GM19240 (cell line): Measurements from ENCODE around the gene ZNF391.
A peak's percentile ranks its signal among the peaks of the same experiment; 100 is the strongest.
"Not testable (repeated sequence)": the region's sequence is repeated elsewhere in the genome, so short reads cannot be mapped to it uniquely, and the experiment has no call there.

Experiments used
- DNase-seq: peaks from one replicate; pipeline ENCODE4 v3.0.0; 2011; ENCODE audit warnings: low spot score; ENCODE audit not compliant: insufficient read length

The ZNF391 gene

DNA sequence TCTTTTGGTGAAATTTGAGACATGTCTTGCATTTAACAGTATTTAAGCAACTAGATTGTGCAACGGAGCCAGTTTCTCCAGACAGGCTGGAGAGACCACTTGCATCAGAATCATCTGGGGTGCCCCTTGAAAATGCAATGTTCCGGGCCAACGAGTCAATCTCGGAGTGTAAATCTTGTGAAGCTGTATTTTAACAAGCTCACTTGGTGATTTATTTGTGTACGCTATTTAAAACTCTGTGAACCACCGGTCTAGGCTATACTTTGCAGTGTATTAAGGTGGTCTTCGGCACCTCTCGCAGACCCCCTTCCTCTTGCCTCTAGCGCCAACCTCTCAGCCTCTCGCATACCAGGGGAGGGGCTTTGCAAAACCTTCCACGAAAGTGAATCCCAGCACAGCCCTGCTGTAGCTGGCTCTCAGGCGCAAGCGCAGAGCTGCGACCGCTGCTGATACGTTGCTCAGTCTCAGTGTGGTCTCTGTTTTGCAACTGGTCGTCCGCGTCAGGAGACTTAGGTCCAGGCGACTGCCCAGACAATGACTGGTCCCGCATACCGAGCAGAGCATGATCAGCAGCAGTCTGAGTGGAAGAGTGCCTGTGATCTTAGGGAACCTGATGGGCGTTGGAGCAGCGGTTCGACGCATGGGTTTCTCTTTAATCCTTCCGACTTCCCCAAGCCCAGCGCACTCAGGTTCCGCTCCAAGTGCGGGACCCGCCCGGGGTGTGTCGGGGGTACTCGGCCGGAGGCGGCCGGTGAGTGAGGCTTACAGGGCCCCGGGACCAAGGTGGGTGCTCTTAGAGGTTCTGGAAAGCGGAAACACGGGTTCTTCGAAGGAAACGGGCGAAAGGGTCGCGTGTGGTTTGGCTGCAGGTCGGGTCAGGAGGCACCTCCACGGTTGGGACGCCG, at the start of gene ZNF391:
ZNF391 (plus strand) TSS at position 467 of the 905 bp plus-strand sequence. CDS start 11,612 bp downstream, outside the sequence.
- peak; percentile 57 for DNase-seq

DNA sequence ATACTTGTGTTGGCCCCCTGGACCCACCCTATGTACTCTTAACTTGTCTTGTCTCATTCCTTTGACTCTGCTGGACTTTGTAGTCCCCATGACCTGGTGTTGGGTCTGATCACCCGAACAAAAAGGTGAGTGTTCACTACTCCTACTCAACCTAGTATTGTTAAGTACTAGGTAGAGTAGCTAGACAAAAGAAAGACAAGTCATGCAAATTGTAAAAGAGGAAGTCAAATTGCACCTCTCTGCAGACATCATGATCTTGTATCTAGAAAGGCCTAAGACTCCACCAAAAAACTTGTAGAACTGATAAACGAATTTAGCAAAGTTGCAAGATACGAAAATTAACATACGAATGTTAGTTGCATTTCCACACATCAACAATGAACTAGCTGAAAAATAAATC, 35.7 kb upstream of the ZNF391 start:
- no peak for DNase-seq

DNA sequence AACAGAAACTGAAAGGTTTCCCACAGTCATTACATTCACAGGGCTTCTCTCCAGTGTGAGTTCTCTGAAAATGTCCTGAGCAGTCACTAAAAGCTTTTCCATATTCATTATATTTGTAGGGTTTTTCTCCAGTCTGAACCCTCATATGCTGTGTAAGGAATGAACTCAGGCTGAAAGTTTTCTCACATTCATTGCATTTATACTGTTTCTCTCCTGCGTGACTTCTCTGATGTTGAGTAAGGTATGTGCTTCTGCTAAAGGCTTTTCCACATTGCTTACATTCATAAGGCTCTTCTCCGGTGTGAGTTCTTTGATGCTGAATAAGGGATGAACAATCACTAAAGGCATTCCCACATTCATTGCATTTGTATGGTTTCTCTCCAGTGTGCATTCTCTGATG, 29.8 kb upstream of the ZNF391 start:
- no peak for DNase-seq

DNA sequence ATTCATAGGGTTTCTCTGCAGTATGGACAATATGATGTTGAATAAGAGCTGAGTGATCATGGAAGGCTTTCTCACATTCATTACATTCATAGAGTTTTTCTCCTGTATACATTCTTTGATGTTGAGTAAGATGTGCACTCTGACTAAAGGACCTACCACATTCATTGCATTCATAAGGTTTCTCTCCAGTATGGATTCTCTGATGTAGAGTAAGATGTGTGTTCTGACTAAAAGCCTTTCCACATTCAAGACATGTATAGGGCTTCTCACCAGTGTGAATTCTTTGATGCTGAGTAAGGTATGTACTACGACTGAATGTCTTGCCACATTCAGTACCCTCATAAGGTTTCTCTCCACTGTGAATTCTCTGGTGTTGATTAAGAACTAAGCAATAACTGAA, 29.3 kb upstream of the ZNF391 start:
- no peak for DNase-seq

DNA sequence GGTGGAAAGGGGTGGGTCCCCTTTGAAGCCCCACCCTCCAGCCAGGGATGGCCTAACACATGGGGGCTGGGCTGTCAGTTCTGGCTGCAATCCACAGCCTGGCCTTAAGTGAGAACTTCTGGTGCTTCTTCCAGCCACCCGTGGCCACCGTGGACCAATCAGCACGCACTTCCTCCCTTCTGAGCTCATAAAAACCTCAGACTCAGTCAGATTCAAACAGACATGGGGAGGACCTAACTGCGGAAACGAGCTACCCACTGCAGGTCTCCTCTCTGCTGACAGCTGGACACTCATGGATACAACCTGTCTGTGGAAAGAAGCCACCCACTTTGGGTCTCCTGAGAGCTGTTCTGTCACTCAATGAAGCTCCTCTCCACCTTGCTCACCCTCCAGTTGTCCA, 20.4 kb upstream of the ZNF391 start:
- no peak for DNase-seq

DNA sequence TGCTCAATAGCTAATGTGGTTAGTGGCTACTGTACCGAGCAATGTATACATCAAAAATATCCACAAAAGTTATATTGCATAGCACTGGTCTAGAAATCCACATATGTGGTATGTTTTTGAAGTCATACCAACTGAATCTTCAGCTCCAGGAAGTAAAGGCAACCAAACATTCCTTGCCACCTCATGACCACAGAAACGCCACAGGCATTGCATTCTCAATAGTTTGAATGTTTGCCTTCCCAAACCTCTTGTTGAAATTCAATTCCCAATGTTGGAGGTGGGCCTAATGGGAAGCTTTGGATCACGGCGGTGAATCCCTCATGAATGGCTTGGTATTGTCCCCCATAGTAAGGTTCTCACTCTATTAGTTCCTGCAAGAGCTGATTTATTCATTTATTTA, 18.2 kb upstream of the ZNF391 start:
- DNase-seq, result no peak

DNA sequence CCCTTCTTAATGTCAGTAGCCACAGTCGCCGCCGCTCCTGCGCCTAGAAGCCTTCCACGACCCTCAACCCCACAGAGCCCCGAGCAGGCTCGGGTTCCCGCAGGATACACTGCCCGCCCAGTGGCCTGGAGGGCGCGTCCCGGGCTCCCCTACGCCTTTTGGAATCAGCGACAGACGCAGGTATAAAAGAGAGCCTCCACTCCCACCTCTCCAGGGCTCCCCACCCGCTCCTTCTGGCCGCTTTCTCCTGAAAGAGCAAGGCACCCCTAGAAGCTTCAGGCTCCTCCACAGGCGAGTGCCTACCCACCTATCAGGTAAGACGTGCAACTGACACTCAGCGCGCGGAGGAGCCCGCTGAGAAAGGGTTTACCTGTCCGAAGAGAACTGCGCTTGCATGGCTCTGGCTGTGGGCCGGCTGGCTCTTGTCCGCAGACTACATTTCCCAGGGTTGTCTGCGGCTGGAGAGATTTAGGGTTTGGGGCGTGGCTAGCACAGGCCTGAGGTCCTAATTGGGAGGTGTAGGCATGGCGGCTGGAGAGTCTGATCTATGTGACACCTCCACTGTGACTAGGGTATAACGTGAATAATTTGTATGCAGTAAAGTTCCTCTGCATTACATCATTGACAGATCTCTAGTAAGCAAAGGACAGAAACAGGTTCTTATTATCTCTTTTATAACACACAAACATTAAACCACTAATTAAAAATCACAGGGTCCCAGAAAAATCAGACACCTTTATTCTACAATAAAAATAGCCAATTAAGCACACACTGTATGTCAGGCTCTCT, 13.5 kb upstream of the ZNF391 start:
- no peak for DNase-seq

DNA sequence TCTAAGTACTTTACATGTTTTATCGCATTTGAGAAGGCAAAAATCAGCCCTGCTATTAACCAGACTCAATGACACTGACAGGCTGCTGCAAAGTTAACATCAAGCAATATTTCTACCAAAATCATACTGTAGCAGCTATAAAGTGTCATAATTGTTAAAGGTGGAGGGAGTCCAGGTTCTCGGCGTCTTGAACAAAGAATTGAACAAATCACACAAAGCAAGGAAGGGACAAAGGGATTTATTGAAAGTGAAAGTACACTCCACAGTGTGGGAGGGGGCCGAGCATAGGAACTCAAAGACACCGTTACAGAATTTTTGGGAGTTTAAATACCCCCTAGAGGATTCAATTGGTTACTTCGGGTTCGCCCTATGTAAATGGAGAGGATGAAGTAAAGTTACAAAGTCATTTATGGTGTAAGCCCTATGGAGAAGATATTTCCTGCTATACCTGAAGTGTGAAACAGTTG, 12.9 kb upstream of the ZNF391 start:
- no peak for DNase-seq

DNA sequence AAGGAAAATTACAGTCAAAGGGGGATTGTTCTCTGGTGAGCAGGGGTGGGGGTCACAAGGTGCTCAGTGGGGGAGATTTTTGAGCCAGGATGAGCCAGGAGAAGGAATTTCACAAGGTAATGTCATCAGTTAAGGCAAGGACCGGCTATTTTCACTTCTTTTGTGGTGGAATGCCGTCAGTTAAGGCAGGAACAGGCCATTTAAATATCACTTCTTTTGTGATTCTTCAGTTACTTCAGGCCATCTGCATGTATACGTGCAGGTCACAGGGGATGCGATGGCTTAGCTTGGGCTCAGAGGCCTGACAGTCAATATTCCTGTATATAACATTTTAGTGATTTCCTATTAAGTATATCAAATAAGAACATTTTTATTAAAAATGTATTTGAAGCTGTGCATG, 10.2 kb upstream of the ZNF391 start:
- not testable (repeated sequence) for DNase-seq

DNA sequence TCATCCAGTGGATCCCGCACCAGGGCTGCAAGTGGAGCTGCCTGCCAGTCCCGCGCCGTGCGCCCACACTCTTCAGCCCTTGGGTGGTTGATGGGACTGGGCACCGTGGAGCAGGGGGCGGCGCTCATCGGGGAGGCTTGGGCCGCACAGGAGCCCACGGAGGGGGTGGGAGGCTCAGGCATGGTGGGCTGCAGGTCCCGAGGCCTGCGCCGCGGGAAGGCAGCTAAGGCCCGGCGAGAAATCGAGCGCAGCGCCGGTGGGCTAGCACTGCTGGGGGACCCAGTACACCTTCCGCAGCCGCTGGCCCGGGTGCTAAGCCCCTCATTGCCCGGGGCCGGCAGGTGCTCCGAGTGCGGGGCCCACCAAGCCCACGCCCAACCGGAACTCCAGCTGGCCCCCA, 7.6 kb upstream of the ZNF391 start:
- DNase-seq, result not testable (repeated sequence)

DNA sequence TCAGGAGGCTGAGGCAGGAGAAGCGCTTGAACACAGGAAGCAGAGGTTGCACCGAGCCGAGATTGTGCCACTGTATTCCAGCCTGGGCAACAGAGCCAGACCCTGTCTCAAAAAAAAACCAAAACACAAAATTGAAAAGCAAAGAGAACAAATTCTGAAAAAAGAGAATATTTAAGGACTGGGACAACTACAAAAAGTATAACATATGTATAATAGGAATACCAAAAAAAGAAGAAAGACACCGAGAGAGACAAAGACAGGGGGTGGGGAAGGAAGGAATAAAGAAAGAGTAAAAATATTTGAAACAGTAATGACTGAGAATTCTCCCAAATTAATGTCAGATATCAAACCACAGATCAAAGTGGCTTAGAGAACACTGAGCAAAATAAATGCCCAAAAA, 5.5 kb upstream of the ZNF391 start:
- DNase-seq, result no peak

DNA sequence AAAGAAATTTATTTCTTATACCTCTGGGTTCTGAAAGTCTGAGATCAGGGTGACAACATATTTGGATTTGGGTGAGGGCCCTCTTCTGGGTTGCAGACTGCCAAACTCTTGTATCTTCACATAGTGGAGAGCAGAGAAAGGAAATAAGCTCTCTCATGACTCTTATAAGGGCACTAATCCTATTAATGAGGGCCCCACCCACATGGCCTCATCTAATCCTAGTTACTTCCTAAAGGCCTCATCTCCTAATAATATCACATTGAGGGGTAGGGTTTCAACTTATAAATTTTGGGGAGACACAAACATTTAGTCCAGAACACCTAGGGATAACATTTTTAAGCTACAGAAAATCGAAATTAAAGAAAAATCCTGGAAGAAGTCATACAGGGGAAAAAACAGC, 5.1 kb upstream of the ZNF391 start:
- DNase-seq, result no peak

DNA sequence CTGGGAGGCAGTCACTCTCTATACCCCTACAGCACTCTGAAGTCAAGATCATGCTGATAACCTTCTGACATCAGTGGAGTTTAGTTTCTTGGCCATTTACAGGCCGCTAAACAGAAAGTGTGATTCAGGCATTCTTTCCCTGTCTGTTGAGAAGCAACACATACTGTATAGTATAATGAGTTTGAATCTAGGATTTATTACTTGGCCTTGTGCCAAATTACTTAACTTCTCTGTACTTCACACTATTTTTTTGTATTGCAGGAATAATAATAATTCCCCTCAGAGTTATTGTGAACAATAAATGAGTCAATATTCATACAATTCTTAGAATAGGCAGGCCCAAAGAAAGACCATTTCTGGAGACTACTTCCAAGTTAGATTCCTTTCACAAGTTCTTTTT, 4.1 kb downstream of the ZNF391 start:
- no peak for DNase-seq

DNA sequence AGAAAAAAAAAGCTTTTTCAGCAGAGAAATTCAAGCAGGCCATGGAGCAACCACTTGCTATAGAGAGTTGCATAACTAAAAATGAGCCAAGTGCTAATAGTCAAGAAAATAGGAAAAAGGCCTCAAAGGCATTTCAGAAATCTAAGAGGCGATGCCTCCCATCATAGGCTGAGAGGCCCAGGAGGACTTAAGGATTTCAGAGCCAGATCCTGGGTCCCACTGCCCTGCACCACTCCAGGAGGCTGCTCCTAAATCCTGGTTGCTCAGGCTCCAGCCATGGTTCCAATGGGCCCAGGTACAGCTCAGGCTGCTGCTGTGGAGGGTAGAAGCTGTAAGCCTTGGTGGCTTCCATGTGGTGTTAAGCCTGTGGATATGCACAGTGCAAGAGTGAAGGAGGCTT, 5.5 kb downstream of the ZNF391 start:
- no peak for DNase-seq

DNA sequence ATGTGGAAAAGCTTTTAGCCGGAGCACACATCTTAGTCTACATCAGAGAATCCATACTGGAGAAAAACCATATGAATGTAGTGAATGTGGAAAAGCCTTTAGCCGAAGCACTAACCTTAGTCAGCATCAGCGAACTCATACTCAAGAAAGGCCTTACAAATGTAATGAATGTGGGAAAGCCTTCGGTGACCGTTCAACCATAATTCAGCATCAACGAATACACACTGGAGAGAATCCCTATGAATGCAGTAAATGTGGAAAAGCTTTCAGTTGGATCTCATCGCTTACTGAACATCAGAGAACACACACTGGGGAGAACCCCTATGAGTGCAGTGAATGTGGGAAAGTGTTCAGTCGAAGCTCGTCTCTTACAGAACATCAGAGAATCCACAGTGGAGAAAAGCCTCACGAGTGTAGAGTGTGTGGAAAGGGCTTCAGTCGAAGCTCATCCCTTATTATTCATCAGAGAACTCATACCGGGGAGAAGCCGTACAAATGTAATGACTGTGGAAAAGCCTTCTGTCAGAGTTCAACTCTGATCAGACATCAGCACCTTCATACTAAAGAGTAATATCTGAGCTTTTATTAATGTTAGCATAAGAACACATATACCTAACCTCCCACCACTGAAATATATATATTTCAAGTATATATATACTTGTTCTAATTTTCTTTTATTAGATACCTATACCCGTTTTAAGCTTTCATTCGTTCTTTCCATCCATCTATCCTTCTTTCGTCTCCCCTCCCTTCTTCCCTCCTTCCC, 12.5 kb downstream of the ZNF391 start:
- no peak for DNase-seq

DNA sequence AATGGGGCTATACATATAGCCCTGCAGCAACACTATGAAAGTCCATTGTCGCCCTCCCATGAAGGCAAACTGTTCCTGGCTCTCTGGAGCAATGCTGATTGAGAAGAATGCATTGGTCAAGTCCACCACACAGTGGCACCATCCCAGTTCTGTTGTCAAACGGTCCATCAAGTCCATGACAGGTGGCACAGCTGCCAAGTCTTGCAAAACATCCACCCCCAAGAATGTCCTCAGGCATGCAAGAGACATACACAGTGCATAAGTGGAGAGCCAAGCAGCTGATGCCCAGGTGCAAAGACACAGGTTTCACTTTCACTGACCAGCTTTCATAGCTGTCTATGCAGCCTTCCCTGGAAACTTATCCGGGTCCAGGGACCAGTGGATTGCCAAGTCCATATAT, 17.5 kb downstream of the ZNF391 start:
- DNase-seq, result no peak

DNA sequence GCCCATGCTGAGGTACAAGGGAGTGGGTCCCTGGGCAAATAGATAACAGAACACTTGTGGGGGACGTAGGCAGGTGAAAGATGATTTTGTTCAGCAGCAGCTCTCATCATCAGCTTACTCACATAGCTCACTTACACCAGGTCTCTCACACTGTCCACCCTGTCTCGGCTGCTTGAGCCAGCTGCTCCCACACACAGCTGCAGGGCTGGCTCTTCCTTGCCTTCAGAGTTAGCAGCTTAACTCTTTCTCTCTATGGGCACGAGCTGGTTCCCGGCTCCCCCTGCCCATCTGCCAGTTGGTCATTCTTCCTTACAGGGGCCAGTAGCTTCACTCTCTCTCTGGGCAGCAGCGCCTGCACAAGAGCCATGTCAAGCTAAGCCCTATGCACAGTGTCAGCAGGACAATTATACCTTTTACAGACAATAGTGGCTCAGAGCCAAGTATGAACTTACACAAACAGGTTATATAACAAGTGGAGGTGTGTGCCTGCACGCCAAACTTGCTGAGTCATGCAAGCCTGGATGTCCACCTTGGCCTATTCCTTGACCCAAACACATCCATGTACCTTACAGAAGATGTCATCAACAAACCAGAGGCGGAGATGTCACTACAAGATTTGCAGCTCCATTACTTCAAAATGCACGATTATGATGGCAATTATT, 18.7 kb downstream of the ZNF391 start:
- no peak for DNase-seq

DNA sequence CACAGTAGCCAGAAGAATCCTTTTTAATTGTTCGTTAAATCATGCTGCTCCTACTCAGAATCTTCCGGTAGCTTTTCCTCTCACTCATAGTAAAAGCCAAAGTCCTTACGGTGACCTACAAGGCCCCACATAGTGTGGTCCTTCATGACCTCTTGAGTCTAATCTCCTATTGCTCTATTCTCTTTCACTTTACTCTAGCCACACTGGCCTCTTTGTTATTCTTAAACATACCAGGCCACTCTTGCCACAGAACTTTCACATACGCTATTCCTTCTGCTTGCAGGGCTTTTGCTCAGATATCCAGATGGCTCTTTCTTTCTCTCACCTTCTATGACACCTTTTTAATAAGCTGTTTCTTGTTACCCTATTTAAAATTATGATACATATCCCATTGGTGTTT, 25.7 kb downstream of the ZNF391 start:
- DNase-seq, result no peak

DNA sequence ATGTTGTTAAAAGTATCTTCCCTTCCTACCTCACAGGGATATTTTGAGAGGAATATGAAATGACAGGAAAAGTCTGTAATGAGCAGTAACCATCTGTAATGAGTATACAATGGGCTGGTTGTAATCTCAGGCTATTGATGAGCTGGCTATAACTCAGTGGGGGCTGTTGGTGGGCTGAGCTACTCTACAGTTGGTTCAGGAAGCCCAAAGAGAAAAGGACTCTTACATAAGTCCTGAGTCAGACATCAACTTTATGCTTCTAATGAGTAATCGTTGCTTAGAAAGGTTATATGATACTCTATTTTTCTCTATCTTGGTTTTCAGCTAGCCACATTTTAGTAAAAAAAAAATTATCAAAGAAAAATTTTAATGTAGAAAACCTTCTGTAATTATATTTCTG, 26.4 kb downstream of the ZNF391 start:
- no peak for DNase-seq

DNA sequence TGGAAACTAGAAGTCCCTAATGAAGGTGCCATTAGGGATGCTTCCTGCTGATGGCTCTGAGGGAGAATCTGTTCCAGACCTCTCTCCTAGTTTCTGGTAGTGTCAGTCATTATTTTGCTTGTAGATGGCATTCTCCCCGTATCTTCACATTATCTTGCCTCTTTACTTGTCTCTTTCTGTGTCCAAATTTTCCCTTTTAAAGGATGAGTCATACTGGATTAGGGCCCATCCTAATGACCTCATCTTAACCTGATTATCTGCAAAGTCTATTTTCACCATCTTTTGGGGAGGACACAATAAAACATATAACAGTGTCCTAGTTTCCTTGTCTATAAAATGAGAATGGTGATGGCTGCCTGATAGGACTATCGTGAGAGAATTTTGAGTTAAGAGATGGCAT, 27.3 kb downstream of the ZNF391 start:
- DNase-seq, result no peak

DNA sequence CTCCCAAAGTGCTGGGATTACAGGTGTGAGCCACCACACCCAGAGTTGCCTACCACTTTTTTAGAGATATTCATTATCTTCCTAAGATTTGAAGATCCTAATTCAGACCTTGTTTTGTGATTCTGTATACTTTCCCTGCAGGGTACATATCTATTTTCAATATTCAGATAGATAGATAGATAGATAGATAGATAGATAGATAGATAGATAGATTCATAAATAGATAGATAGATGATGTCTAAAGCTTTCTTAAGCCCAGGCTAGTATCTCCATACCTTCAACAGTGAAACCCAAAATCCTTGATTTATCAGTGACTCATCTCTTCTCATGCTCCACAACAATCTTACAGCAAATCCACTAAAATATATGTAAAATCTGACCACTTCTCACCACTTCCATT, 30.8 kb downstream of the ZNF391 start:
- DNase-seq, result no peak
